Keratinocyte (primary cell): ENCODE measurements around the gene ADGRG6. TPM values are rescaled to one million over a fixed set of nuclear protein-coding genes. Genes with fewer than 3 reads are reported as not detected.

ENCODE experiments used
- DNase-seq: peaks from one replicate; pipeline ENCODE4 v3.0.0-alpha.2; 2011; ENCODE audit warnings: low read depth, missing footprints, low spot score
- FAIRE-seq: peaks from 2 replicates; lab custom pipeline; 2011; peaks lifted over from hg19 to GRCh38; lab: Jason Lieb, UNC
- H2AFZ ChIP-seq: 2 replicates; pipeline ENCODE4 v1.6.0; 2012; ENCODE audit warnings: low read length, control low read depth, inconsistent platforms; ENCODE audit not compliant: control insufficient read depth
- H3K27ac ChIP-seq: 2 replicates; pipeline ENCODE4 v1.5.1; 2011; ENCODE audit warnings: low read length; ENCODE audit not compliant: control insufficient read depth, insufficient read depth
- H3K27me3 ChIP-seq: 3 replicates; pipeline ENCODE4 v1.6.0; 2011; ENCODE audit warnings: low read length; ENCODE audit not compliant: control insufficient read depth, insufficient read depth; ENCODE audit errors: extremely low read depth
- H3K36me3 ChIP-seq, 2 experiments: 2 replicates in 1 of 2; 3 replicates in 1 of 2; pipeline ENCODE4 v1.5.1; 2011; ENCODE audit warnings: low read length in 2 of 2, mild to moderate bottlenecking in 1 of 2; ENCODE audit not compliant: control insufficient read depth in 2 of 2, insufficient read depth in 2 of 2; ENCODE audit errors: extremely low read depth in 1 of 2
- H3K4me1 ChIP-seq: 3 replicates; pipeline ENCODE4 v1.5.1; 2011; ENCODE audit warnings: low read length; ENCODE audit not compliant: control insufficient read depth, insufficient read depth; ENCODE audit errors: extremely low read depth
- H3K4me2 ChIP-seq: 3 replicates; pipeline ENCODE4 v1.6.0; 2011; ENCODE audit warnings: low read depth, low read length; ENCODE audit not compliant: control insufficient read depth, insufficient read depth; ENCODE audit errors: extremely low read depth
- H3K4me3 ChIP-seq, 3 experiments: fragments of 200-600 bp in 1 of 3; sonication (generic) in 1 of 3; 2 replicates in 2 of 3; 3 replicates in 1 of 3; pipeline ENCODE4 v1.5.1; 2011 to 2016; ENCODE audit warnings: low read length in 3 of 3, mild to moderate bottlenecking in 3 of 3, control low read depth in 2 of 3, inconsistent platforms in 1 of 3, low read depth in 1 of 3, mixed read lengths in 1 of 3, mixed run types in 1 of 3, moderate library complexity in 1 of 3; ENCODE audit not compliant: control insufficient read depth in 2 of 3, insufficient read depth in 2 of 3; ENCODE audit errors: extremely low read depth in 1 of 3
- H3K79me2 ChIP-seq: 2 replicates; pipeline ENCODE4 v1.6.0; 2012; ENCODE audit warnings: low read length; ENCODE audit not compliant: control insufficient read depth, insufficient read depth
- H3K9ac ChIP-seq: 3 replicates; pipeline ENCODE4 v1.6.0; 2011; ENCODE audit warnings: low read length; ENCODE audit not compliant: control insufficient read depth, insufficient read depth; ENCODE audit errors: extremely low read depth
- H3K9me1 ChIP-seq: 3 replicates; pipeline ENCODE4 v1.6.0; 2011; ENCODE audit warnings: low read length; ENCODE audit not compliant: control insufficient read depth, insufficient read depth; ENCODE audit errors: extremely low read depth
- H3K9me3 ChIP-seq: 2 replicates; pipeline ENCODE4 v1.5.1; 2012; ENCODE audit warnings: low read depth, low read length; ENCODE audit not compliant: control insufficient read depth
- H4K20me1 ChIP-seq: 3 replicates; pipeline ENCODE4 v1.6.0; 2011; ENCODE audit warnings: low read length; ENCODE audit not compliant: control insufficient read depth, insufficient read depth; ENCODE audit errors: extremely low read depth
- EZH2 ChIP-seq: IDR thresholded peaks from one replicate; pipeline ENCODE4 v1.6.1; 2012; ENCODE audit warnings: inconsistent platforms, mild to moderate bottlenecking, low read length, moderate library complexity
- dilution Hi-C: fragments of 300-500 bp; cut with MboI; formaldehyde crosslinking; loops from one replicate; pipeline ENCODE4 v1.7.0; 2020; ENCODE audit warnings: low sequenced_read_pairs; ENCODE audit not compliant: extremely low pct_ligation_motif_present
- polyA plus RNA-seq, 5 experiments: library from polyadenylated mRNA; depleted of rRNA in 3 of 5; stranded (reverse) in 3 of 5; stranded (forward) in 1 of 5; unstranded in 1 of 5; fragments of >200 nt; gene quantifications; 1 replicate in 1 of 5; 2 replicates in 3 of 5; 3 replicates in 1 of 5; pipeline versions ENCODE4 v1.2.1 to v1.2.3, GENCODE V29; 2011 to 2012; ENCODE audit warnings: missing spikeins in 2 of 5, low read depth in 1 of 5, low replicate concordance in 1 of 5
- TF ChIP-seq, protein P1 (sequence below), 3 experiments: IDR thresholded peaks in 1 of 3; conservative IDR thresholded peaks in 1 of 3; optimal IDR thresholded peaks in 1 of 3; 2 replicates in 2 of 3; 3 replicates in 1 of 3; pipeline versions ENCODE3 to v1.5.1; 2011; ENCODE audit warnings: low read length in 3 of 3, mild to moderate bottlenecking in 3 of 3, moderate library complexity in 2 of 3, control low read depth in 1 of 3, inconsistent platforms in 1 of 3; ENCODE audit not compliant: insufficient read depth in 2 of 3; ENCODE audit errors: extremely low read depth in 1 of 3

The ADGRG6 gene
- polyA plus RNA-seq, 1 donor (not counting 4 experiments of a cell fraction or from before 2014, with no cell fraction given), result 20.1 TPM

DNA sequence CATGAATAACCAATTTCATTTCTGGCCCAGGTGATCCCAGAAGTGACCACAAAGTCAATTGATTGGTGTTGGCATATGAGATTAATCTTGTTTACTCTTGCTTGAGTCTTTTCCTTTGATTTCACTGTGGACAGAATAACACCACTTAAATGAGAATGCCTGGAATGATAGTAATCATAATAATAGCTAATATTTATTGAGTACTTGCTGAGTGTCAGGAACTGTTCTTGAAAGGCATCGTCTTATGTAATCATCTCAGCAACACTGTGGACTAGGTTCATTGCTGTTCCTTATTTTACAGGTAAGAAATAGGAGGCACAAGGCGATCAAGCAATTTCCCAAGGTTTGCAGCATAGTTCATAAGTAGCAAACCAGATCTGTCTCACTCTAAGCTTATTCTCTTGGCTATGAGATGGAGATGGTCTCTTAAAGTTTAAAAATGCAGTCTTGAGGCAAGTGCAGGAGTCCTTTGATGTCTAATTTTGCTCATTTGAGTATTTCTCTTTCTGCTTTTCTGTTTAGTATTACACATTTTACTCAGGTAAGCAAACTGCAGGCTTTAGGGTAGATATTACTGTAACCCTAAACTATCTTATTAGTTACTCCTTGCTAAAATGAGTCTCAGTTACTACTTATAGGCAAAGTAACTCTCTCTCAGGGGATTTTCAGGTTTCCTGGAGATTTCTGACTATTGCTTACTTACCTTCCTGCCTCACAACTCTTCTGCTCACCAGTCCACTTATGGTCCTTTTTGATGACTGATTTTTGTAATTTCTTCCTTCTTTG is 6.3 kb downstream of the ADGRG6 start:
- H3K27ac ChIP-seq, result no peak overlapping the region
- peaks cover 18% of the 10 kb centered on the region for H3K79me2 ChIP-seq
- no peaks in the 10 kb centered on the region for H3K9me3 ChIP-seq
- H3K4me1 ChIP-seq, result peaks cover 8% of the 10 kb centered on the region
- no peak overlapping the region for H3K4me3 ChIP-seq
- H2AFZ ChIP-seq, result no peak overlapping the region
- TF ChIP-seq, protein P1, sequence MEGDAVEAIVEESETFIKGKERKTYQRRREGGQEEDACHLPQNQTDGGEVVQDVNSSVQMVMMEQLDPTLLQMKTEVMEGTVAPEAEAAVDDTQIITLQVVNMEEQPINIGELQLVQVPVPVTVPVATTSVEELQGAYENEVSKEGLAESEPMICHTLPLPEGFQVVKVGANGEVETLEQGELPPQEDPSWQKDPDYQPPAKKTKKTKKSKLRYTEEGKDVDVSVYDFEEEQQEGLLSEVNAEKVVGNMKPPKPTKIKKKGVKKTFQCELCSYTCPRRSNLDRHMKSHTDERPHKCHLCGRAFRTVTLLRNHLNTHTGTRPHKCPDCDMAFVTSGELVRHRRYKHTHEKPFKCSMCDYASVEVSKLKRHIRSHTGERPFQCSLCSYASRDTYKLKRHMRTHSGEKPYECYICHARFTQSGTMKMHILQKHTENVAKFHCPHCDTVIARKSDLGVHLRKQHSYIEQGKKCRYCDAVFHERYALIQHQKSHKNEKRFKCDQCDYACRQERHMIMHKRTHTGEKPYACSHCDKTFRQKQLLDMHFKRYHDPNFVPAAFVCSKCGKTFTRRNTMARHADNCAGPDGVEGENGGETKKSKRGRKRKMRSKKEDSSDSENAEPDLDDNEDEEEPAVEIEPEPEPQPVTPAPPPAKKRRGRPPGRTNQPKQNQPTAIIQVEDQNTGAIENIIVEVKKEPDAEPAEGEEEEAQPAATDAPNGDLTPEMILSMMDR (optimal IDR thresholded peaks at IDR 0.05 in 1 of 3, IDR thresholded peaks at IDR 0.05 in 1 of 3, conservative IDR thresholded peaks at IDR 0.05 in 1 of 3; ENCODE audit: extremely low read depth in 1 of 3, insufficient read depth in 2 of 3, low read length in 3 of 3), result no peak
- no peak for TF ChIP-seq EZH2
- no peak overlapping the region for H3K9ac ChIP-seq
- dilution Hi-C loops, result no loop called here
- no peaks in the 10 kb centered on the region for H3K9me1 ChIP-seq
- DNase-seq (no peak), FAIRE-seq (no peak)
- no peak overlapping the region for H3K4me2 ChIP-seq
- H4K20me1 ChIP-seq, result no peaks in the 10 kb centered on the region
- no peaks in the 10 kb centered on the region for H3K27me3 ChIP-seq
- H3K36me3 ChIP-seq, result no peaks in the 10 kb centered on the region

GRCh38 chr6:142309426-142309825 is 7.6 kb downstream of the ADGRG6 start:
- no peak for FAIRE-seq
- H3K4me1 ChIP-seq, result peaks cover 11% of the 10 kb centered on the region

More at GRCh38 chr6:142309426-142309825, 7.6 kb downstream of the ADGRG6 start:
- no peak overlapping the region for H3K27ac ChIP-seq
- H3K9me3 ChIP-seq, result no peaks in the 10 kb centered on the region
- dilution Hi-C loops, result no loop called here
- no peak overlapping the region for H2AFZ ChIP-seq
- no peak for TF ChIP-seq EZH2
- TF ChIP-seq, protein P1 (optimal IDR thresholded peaks at IDR 0.05 in 1 of 3, IDR thresholded peaks at IDR 0.05 in 1 of 3, conservative IDR thresholded peaks at IDR 0.05 in 1 of 3; ENCODE audit: extremely low read depth in 1 of 3, insufficient read depth in 2 of 3, low read length in 3 of 3), result no peak
- no peaks in the 10 kb centered on the region for H4K20me1 ChIP-seq
- H3K4me3 ChIP-seq, result no peak overlapping the region
- H3K9me1 ChIP-seq, result no peaks in the 10 kb centered on the region
- H3K79me2 ChIP-seq, result peaks cover 8% of the 10 kb centered on the region
- H3K27me3 ChIP-seq, result no peaks in the 10 kb centered on the region
- H3K36me3 ChIP-seq, result peaks cover 0 to 1% of the 10 kb centered on the region in 2 experiments
- no peak overlapping the region for H3K4me2 ChIP-seq
- H3K9ac ChIP-seq, result no peak overlapping the region
- DNase-seq, result no peak
